Measurements from ENCODE around the gene CEACAM21.

CEACAM21 gene

DNA sequence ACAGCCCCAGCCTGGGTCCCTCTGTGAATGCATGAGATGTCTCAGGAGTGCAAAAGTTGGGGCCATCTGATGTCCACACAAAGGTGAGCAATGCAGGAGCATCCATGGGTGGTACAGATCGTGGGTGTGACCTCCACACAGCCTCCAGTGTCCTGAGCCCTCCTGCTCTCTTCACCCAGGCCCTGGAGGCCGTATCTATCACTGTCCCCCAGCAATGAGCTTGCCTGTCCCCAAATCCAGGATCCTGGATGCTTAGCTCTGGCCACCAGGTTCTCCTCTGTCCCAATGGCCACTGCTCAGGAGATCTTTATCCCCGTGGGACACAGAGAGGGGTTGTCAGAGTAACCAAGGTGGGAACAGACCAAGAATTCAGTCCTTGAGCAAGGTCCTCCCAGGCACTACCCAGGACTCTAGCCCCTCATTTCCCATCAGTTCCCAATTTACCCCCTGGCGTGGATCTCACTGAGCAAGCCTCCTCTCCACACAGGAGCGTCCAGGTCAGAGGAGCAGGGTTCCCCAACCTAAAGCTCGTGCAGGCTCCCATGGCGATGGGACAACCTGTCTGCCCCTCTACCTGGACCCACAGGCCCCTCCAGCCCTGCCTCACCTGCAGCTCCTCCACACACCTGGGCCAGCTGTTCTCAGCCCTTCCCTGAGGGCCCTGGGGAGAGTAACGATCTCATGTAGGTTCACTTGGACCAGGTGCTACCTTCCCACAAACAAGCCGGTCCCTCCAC, 11.3 kb downstream of the CEACAM21 start:
- no peak for DNase-seq

GRCh38 chr19:41587838-41588210, 11.9 kb downstream of the CEACAM21 start:
- no peak for DNase-seq

- no peak for DNase-seq
Measured at GRCh38 chr19:41588497-41589209, 12.7 kb downstream of the CEACAM21 start.

DNA sequence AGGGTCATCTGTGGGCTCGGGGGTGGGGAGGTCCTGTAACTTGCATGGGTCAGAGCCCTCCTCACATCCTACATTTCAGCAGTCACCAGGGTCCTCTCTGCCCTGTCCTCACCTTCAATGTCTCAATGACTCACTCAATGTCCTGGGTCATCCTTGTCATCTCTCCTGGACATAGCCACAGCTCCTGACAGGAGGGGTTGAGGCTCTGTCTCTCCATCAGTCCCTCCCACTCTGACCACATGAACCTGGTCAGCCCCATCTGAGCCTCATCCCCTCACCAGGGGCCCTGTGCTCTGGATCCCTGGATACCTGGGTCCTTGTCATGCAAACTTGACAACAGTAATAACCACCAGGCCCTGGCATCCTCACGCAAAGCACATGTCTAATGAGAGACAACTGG, 13.4 kb downstream of the CEACAM21 start:
- DNase-seq, result no peak

- DNase-seq, result no peak
Measured at GRCh38 chr19:41590936-41591335, 15.0 kb downstream of the CEACAM21 start.

- DNase-seq, result no peak
Measured at GRCh38 chr19:41591951-41592562, 16.1 kb downstream of the CEACAM21 start.

- DNase-seq, result peak; percentile 77
Measured at GRCh38 chr19:41595258-41595889, 19.4 kb downstream of the CEACAM21 start.

DNA sequence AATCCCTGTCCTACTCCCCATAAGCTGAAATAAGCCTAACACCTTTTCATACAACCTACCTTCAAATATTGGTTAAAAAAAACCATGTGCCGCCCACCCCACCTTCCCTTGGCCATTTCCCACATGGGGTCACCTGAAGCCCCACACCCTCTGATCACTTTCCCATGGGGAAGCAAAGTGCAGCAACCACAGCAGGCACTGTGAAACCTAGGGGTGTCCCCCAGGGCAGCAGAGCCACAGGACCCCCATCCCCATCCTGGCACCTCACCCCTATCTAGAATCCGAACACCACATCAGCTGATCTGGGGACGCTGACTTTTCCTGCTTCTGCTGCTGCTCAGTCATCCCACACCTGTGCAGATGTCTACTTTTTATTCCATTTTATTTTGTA, 19.9 kb downstream of the CEACAM21 start:
- no peak for DNase-seq

GRCh38 chr19:41597600-41598041, 21.7 kb downstream of the CEACAM21 start:
- DNase-seq, result peak; percentile 87

DNA sequence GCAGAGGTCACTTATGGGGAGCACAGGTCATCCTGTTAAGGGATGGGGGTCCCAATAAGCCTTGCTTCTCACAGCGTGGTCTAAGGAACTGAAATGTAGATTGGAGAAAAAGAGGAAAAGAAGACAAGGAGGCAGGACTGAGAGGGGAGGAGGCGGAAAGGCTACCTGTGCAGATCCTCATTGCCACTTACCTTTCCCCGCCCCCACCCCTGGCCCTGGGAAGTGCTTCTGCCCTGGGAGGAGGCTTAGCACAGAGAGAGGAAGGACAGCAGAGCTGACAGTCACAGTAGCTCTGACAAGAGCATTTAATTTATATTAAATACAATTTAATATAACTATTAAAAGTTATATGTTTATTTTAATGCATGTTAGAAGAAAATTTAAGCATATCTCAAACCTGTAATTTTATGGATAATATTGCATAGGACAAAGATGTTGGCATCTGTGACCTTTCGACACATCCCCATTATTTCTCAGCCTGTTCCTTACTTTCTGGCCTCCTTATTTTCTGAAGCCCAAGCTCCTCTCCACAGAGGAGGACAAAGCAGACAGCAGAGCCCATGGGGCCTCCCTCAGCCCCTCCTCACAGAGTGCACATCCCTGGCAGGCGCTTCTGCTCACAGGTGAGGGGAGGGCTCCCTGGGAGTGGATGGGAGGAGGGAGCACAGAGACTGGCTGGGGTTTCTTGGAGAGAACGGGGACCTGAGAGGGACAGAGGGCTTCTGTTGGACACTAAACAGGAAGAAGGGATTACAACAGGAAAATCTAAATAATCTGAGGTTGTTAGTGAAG, 23.4 kb downstream of the CEACAM21 start:
- DNase-seq, result no peak

- no peak for DNase-seq
Measured at GRCh38 chr19:41601771-41602170, 25.8 kb downstream of the CEACAM21 start.

DNA sequence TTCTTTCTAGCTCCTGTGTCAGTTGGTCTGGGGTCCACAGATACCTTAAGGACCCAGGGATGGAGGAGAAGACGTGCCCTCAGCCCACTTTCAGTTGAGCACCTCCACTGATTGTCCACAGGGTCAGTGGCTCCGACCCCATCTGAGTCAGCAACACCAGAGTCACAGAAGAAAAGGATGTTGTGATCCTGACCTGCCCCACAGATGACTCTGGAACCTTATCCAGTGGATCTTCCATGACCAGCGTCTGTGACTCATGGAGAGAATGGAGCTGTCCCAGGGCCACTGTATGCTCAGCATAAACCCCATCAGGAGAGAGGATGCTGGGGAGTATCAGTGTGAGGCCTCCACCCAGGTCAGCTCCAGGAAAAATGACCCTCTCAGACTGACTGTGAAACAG, 28.9 kb downstream of the CEACAM21 start:
- DNase-seq, result no peak

DNA sequence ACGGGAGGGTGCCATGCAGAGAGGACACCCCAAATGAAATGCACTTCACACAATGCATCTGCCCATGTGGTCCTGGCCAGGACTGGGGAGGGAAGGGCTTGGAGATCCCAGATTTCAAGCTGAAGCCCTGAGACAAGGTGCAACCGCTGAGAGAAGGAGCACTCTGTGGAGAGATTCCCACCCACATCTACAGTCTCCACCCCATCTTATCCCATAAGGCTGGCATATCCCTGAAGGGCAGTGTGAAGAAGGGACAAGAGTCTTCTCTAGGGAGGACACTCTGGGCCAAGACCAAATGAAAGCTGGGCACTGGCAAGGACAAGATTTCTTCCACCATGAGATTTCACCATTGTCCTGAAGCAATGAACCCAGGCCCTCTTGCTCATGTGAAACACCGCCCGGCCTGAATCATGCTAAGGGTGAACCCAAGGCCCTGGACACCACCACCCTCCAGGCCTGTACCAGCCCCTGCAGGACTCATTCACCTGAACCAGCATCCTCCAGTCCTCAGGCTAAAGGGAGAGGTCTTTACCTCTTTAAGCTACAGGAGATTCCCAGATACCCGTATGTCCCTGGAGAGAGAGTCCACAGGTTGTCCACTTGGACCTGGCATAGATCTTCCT, 30.4 kb downstream of the CEACAM21 start:
- DNase-seq, result no peak

DNA sequence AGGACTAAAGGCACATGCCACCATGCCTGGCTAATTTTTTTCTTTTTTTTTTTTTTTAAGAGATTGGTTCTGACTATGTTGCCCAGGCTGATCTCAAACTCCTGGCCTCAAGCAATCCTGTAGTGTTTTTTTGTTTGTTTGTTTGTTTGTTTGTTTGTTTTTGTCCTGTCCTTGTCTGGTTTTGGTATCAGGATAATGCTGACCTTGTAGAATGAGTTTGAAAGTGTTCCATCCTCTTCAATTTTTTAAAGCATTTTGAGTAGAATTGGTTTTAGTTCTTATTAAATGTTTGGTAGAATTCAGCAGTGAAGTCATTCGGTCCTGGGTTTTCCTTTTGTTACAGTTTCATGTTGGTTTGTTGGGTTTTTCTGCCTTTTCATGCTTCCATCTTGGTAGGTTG, 31.7 kb downstream of the CEACAM21 start:
- DNase-seq, result no peak

DNA sequence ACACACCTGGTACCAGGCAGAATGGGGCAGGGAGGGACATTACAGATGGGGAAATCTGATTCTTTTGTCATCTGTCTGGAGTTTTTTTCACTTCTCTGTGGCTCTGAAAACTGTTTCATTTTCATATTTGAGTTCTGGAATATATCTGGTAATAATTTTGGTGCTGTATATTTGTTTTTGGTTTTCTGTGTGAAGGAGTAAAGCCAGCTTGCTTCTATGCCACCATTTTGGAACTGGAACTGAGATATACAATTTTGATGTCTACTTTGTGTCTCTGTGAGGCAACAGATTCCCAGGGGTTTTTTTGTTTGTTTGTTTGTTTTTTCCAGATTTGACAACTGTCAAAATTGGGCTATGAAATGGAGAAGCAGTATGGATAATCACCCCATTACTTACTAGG, 34.8 kb downstream of the CEACAM21 start:
- no peak for DNase-seq

GRCh38 chr19:41612483-41612882, 36.5 kb downstream of the CEACAM21 start:
- DNase-seq, result no peak

DNA sequence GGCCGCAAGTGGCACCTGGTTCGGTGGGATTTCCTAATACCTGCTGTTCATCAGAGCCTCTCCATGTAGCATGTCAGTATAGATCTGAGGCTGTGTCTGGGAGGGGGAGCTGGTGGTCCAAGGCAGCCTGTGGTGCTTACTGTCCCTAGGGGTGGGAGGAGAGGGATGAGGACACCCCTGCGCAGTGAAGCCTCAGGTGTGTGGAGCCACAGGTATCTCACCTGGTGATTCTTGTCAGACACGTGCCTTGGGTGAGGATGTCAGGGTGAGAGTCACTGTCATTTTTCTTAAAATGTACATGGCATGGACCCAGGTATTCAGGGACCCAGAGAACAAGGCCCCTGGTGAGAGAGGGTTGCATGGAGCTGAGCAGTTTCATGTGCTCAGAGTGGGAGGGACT, 39.2 kb downstream of the CEACAM21 start:
- no peak for DNase-seq

GRCh38 chr19:41616792-41617621, 41.0 kb downstream of the CEACAM21 start:
- no peak for DNase-seq

GRCh38 chr19:41617941-41618730, 42.2 kb downstream of the CEACAM21 start:
- DNase-seq, result no peak

DNA sequence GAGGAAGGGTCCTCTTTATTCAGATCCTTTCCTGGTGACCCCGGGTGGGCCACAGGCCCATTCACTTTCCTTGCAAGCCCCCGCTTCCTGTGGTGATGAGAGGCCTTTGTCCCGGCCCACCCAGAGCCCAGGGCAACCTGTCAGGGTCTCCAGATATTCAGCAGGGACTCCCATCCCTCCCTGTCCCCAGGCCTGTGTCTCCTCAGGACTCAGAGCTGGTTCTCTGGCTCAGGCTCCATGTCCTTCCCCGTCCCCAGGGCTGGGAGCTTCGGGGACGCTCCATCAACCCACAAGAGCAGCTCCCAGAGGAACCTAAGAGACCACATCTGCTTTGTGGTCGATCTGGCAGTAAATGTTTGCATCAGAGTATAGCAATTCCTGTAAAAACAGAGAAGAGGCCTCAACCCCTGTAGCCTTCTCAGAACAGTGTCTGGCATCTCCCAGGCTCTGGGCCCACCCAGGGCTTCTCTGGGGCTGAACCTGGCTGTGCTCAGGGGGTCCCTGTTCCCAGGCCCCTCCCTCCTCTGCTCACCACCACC, 43.1 kb downstream of the CEACAM21 start:
- DNase-seq, result no peak
